Heart left ventricle (tissue), 13 donors: Measurements from ENCODE around the gene DHH.

Experiments
- CTCF ChIP-seq, 12 donors: fragments of 200-600 bp; sonication (generic) in 4 of 12; IDR thresholded peaks; one replicate each; pipeline versions ENCODE4 v1.5.0 to v1.8.0; 2018 to 2022; ENCODE audit warnings: antibody characterized with exemption in 12 of 12, mild to moderate bottlenecking in 5 of 12
- POLR2A ChIP-seq, 2 donors: fragments of 450-650 bp; IDR thresholded peaks; one replicate each; pipeline ENCODE4 v1.6.1; 2017; ENCODE audit warnings: antibody characterized with exemption in 2 of 2, mild to moderate bottlenecking in 2 of 2, moderate library complexity in 2 of 2
- donor health status: ischemic (EF 13 %, LVEDD 7.1; RV severe dilation, severe dysfunction).
- donor health status: DM: no; HTN: yes; CAD: no.
- donor health status: DM: no; HTN: no; CAD: no.
- donor health status: ischemic (EF 25% LVEDD 6.9; RV normal size, moderate dysfunction).
- donor health status: ischemic (EF 25% LVEDD 5.7; RV mildly dilated, moderate dysfunction).
- donor health status: ischemic (EF 35%, LVEDD 5.7; RV mildly dilated, moderate dysfunction).
- donor health status: nonischemic (EF 11% LVEDD 7.7; RV severe dilation, severe dysfunction).
- donor health status: DM: yes; HTN: yes; CAD: no.
- donor health status: PGD.
- donor health status: ischemic (EF 29% LVEDD 5.4; RV normal size, mild dysfunction).
- donor health status: nonischemic (EF 23%, LVEDD 6.1; RV moderate dilation, normal function).

- no peak for TF ChIP-seq CTCF (IDR thresholded peaks at IDR 0.05)
- no peak for TF ChIP-seq POLR2A (IDR thresholded peaks at IDR 0.05)
Measured at GRCh38 chr12:49092816-49093406, 1.7 kb downstream of the DHH start.
